Peyer's patch (tissue), 4 donors: ENCODE data around the gene SUN2. TPM values are rescaled to one million over a fixed set of nuclear protein-coding genes. Genes with fewer than 3 reads are reported as not detected.

Experiments
- DNase-seq, 3 donors: peaks; one replicate each; pipeline ENCODE4 v3.0.0-alpha.2; 2017 to 2019
- H3K27ac ChIP-seq, 4 donors: fragments of 200-600 bp; sonication (generic); one replicate each; pipeline ENCODE4 v1.5.1; 2016 to 2019
- H3K27me3 ChIP-seq, 2 donors: fragments of 200-600 bp; sonication (generic); one replicate each; pipeline ENCODE4 v1.5.1; 2019
- H3K36me3 ChIP-seq, 3 donors: fragments of 200-600 bp; sonication (generic); one replicate each; pipeline ENCODE4 v1.5.1; 2016 to 2019
- H3K4me1 ChIP-seq, 4 donors: fragments of 200-600 bp; sonication (generic); one replicate each; pipeline ENCODE4 v1.5.1; 2016 to 2019
- H3K4me3 ChIP-seq, 4 donors: fragments of 200-600 bp; sonication (generic); 1 replicate in 3 of 4; 2 replicates in 1 of 4; pipeline ENCODE4 v1.5.1; 2016 to 2019; ENCODE audit warnings: mild to moderate bottlenecking in 1 of 4
- H3K9me3 ChIP-seq, 4 donors: fragments of 200-600 bp; sonication (generic); one replicate each; pipeline ENCODE4 v1.5.1; 2016 to 2019; ENCODE audit warnings: mild to moderate bottlenecking in 1 of 4
- POLR2A ChIP-seq, 2 donors: fragments of 450-650 bp; IDR thresholded peaks; one replicate each; pipeline ENCODE4 v1.5.1; 2017; ENCODE audit warnings: antibody characterized with exemption in 2 of 2, mild to moderate bottlenecking in 2 of 2, moderate library complexity in 2 of 2
- total RNA-seq, 4 donors: library from RNA; depleted of rRNA; stranded (reverse); fragments of >200 nt; gene quantifications; one replicate each; pipeline ENCODE4 v1.1.0, GENCODE V29; 2016
- TF ChIP-seq, protein P1 (sequence below), 6 experiments: fragments of 450-650 bp in 4 of 6; fragments of 200-600 bp in 2 of 6; sonication (generic) in 1 of 6; IDR thresholded peaks; one replicate each; pipeline ENCODE4 v1.5.1; 2017 to 2019; ENCODE audit warnings: antibody characterized with exemption in 6 of 6, mild to moderate bottlenecking in 3 of 6, moderate library complexity in 1 of 6

The SUN2 gene
- total RNA-seq, 4 donors from 2014 or later: 171 to 291 (median 248) TPM

DNA sequence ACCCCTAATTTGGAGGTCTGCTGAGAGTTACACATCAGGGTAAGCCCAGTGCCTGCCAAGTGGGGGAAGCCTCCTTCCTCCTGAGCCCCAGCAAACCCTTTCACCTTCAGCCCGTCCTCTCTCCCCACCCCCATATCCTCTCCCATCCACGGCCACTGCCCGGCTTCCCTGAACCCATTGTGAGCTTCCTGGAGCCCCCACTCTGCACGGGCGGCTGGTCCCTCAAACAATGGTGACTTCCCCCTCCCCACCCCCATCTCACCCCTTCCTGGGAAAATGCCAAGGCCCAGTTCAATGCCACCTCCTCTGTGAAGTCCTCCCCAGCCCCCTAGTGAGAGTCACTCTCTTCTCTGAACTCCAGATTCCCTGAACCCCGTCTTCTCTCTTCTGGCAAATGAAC, 20.3 kb upstream of the SUN2 start:
- no peaks in the 10 kb centered on the region for H3K27me3 ChIP-seq
- TF ChIP-seq, protein P1, sequence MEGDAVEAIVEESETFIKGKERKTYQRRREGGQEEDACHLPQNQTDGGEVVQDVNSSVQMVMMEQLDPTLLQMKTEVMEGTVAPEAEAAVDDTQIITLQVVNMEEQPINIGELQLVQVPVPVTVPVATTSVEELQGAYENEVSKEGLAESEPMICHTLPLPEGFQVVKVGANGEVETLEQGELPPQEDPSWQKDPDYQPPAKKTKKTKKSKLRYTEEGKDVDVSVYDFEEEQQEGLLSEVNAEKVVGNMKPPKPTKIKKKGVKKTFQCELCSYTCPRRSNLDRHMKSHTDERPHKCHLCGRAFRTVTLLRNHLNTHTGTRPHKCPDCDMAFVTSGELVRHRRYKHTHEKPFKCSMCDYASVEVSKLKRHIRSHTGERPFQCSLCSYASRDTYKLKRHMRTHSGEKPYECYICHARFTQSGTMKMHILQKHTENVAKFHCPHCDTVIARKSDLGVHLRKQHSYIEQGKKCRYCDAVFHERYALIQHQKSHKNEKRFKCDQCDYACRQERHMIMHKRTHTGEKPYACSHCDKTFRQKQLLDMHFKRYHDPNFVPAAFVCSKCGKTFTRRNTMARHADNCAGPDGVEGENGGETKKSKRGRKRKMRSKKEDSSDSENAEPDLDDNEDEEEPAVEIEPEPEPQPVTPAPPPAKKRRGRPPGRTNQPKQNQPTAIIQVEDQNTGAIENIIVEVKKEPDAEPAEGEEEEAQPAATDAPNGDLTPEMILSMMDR (IDR thresholded peaks at IDR 0.05): no peak
- TF ChIP-seq POLR2A (IDR thresholded peaks at IDR 0.05): no peak
- H3K9me3 ChIP-seq: no peaks in the 10 kb centered on the region
- H3K4me3 ChIP-seq: no peak overlapping the region
- H3K36me3 ChIP-seq: peaks cover 0 to 19% (median 0%) of the 10 kb centered on the region in 3 donors
- no peak overlapping the region for H3K27ac ChIP-seq
- DNase-seq: no peak
- H3K4me1 ChIP-seq: no peaks in the 10 kb centered on the region

DNA sequence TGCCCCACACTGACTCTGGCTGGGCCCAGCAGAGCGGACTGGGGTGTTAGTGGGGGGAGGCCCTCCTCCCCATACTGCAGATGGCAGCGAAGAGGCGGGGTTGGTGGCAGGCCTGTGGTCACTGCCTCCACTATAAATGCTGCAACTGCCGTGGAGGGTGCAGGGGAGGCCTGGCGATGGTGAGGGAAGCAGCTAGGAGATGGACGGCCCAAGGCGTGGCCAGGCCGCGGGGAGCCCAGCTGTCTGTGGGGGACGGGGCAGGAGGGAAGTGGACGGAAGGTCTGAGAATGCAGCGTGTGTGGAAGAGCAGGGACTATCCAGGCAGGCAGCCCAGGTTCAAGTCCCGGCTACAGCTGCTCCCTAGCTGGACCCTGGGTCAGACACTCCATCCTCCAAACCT, 19.9 kb upstream of the SUN2 start:
- Histone ChIP-seq H3K4me1 (no peaks in the 10 kb centered on the region), H3K4me3 (no peak overlapping the region), H3K27ac (no peak overlapping the region), H3K27me3 (no peaks in the 10 kb centered on the region), H3K9me3 (no peaks in the 10 kb centered on the region), H3K36me3 (peaks cover 0 to 14% (median 0%) of the 10 kb centered on the region in 3 donors)
- no peak for TF ChIP-seq POLR2A (IDR thresholded peaks at IDR 0.05)
- TF ChIP-seq, protein P1 (IDR thresholded peaks at IDR 0.05): no peak
- DNase-seq: no peak

DNA sequence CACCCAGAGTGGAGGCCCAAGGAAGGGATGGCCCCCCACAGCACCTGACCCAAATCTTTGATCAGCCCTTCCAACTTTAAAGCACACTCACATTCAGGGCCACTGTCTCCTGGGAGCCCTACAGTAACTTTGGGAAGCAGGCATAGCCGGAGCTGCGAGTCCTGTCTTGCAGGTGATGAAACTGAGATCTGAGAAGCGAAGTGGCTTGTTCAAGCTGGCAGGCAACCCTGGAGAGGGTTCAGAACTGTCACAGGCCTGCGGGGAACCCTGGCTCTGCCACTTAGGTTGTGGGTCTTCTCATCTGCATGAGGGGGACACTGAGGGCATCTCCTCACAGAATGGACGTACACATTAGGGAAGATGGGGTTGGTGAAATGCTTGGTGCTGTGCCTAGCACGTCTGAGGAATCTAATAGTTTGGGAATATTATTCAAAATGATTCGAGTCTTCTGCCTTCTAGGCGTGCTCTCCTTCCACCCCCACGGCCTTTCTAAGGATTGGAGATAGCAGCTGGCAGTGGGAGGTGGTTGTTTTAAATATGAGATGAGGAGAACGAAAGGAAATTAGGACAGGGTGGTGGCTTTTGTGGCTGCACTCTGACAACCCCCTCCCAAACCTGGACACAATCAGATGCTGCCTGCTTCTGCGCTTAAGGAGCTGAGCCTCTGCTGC, 18.8 kb upstream of the SUN2 start:
- TF ChIP-seq, protein P1 (IDR thresholded peaks at IDR 0.05): no peak
- TF ChIP-seq POLR2A (IDR thresholded peaks at IDR 0.05): no peak
- H3K27ac ChIP-seq: no peak overlapping the region
- H3K4me1 ChIP-seq: no peaks in the 10 kb centered on the region
- no peak overlapping the region for H3K4me3 ChIP-seq
- no peaks in the 10 kb centered on the region for H3K27me3 ChIP-seq
- DNase-seq: peak in 1 of 3 donors; percentile 8
- peaks cover 0 to 6% (median 0%) of the 10 kb centered on the region in 3 donors for H3K36me3 ChIP-seq
- no peaks in the 10 kb centered on the region for H3K9me3 ChIP-seq

DNA sequence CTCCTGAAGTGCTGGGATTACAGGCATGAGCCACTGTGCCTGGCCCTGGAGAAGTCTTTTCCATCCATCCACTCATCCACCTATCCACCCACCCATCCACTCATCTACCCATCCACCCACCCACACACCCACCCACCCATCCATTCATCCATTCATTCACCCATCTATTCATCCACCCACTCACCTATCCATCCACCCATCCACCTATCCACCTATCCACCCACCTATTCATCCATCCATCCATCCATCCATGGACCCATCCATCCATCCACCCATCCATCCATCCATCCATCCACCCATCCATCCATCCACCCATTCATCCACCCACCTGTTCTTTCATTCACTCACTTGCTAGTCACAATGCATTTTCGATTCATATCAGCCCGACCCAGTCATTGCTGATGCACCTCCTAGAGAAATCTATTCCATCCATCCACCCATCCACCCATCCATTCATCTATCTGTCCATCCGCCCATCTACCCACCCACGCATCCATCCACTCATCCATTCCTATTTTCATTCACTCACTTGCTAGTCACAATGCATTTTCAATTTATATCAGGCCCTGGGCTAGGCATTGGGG, 17.7 kb upstream of the SUN2 start:
- no peak for DNase-seq
- Histone ChIP-seq H3K4me1 (no peaks in the 10 kb centered on the region), H3K36me3 (no peaks in the 10 kb centered on the region), H3K27ac (no peak overlapping the region), H3K4me3 (no peak overlapping the region), H3K9me3 (no peaks in the 10 kb centered on the region), H3K27me3 (no peaks in the 10 kb centered on the region)
- no peak for TF ChIP-seq POLR2A (IDR thresholded peaks at IDR 0.05)
- TF ChIP-seq, protein P1 (IDR thresholded peaks at IDR 0.05): no peak

DNA sequence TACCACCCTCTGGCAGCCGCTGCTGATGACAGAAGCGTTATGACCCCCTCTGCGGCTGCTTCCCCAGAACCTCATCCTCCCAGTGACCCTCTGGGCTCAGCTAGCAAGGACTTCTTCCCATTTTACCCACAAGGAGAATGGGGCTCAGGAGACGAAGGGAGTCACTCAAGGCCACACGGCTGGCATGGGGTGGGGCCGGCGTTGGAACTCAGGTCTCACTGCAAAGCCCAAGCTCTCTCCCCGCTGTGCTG, 16.8 kb upstream of the SUN2 start:
- TF ChIP-seq, protein P1 (IDR thresholded peaks at IDR 0.05): no peak
- TF ChIP-seq POLR2A (IDR thresholded peaks at IDR 0.05): no peak
- Histone ChIP-seq H3K9me3 (no peaks in the 10 kb centered on the region), H3K27me3 (no peaks in the 10 kb centered on the region), H3K4me1 (no peaks in the 10 kb centered on the region), H3K36me3 (no peaks in the 10 kb centered on the region), H3K4me3 (no peak overlapping the region), H3K27ac (no peak overlapping the region)
- DNase-seq: no peak
